Measurements from ENCODE around the gene DNAH10. TPM values are rescaled to one million over a fixed set of nuclear protein-coding genes. Genes with fewer than 3 reads are reported as not detected.

DNAH10 gene
- total RNA-seq, 1 experiment from 2014 or later, result 0.17 TPM

- Histone ChIP-seq H2BK15ac (ENCODE audit: low read depth, low read length) (no peak overlapping the region), H2BK5ac (ENCODE audit: insufficient read length, low read length) (no peak overlapping the region), H2BK120ac (ENCODE audit: low read depth, low read length, poor library complexity, severe bottlenecking) (no peak overlapping the region), H3K23ac (ENCODE audit: insufficient read length, low read depth, low read length) (no peak overlapping the region), H2AFZ (ENCODE audit: low read length) (no peak overlapping the region), H3K56ac (ENCODE audit: insufficient read length, low read depth, low read length) (no peak overlapping the region), H3K23me2 (ENCODE audit: insufficient read length, low read depth, low read length, poor library complexity, severe bottlenecking) (no peaks in the 10 kb centered on the region), H3K18ac (ENCODE audit: insufficient read length, low read depth, low read length) (no peak overlapping the region), H2BK20ac (ENCODE audit: low read depth, low read length, poor library complexity, severe bottlenecking) (no peak overlapping the region), H3K27ac (ENCODE audit: insufficient read length, low read depth, low read length) (no peak overlapping the region), H3K14ac (ENCODE audit: insufficient read depth, low read length) (no peak overlapping the region), H3K4me2 (ENCODE audit: insufficient read depth, insufficient read length, low read length) (no peak overlapping the region), H3K9ac (ENCODE audit: extremely low read depth, insufficient read length, low read length) (no peak overlapping the region), H4K5ac (ENCODE audit: insufficient read length, low read depth, low read length) (no peak overlapping the region), H3K4ac (ENCODE audit: low read depth, low read length) (no peak overlapping the region), H4K8ac (replicated peaks; ENCODE audit: insufficient read length, low read depth, low read length) (no peak overlapping the region), H2BK12ac (ENCODE audit: insufficient read length, low read depth, low read length) (no peak overlapping the region), H3K4me1 (ENCODE audit: insufficient read depth, low read length) (no peaks in the 10 kb centered on the region), H3K9me3 (ENCODE audit: control insufficient read depth, low read depth, low read length) (no peaks in the 10 kb centered on the region), H4K91ac (ENCODE audit: insufficient read length, low read depth, low read length) (no peak overlapping the region), H3K79me2 (ENCODE audit: insufficient read depth, low read length) (no peaks in the 10 kb centered on the region), H3K79me1 (ENCODE audit: insufficient read depth, low read depth, low read length, poor library complexity, severe bottlenecking) (no peaks in the 10 kb centered on the region), H3T11ph (ENCODE audit: low read length) (no peak overlapping the region), H3K27me3 (ENCODE audit: insufficient read depth, low read length) (no peaks in the 10 kb centered on the region), H4K20me1 (ENCODE audit: control insufficient read depth, insufficient read depth, insufficient read length) (peaks cover 3% of the 10 kb centered on the region), H2AK5ac (ENCODE audit: insufficient read length, low read length) (no peak overlapping the region)
- Mint-ChIP-seq H3K36me3 (ENCODE audit: insufficient read depth in 1 of 3, low read depth in 3 of 3) (peaks cover 37 to 82% (median 77%) of the 10 kb centered on the region in 3 experiments), H3K4me1 (no peaks in the 10 kb centered on the region), H3K27me3 (ENCODE audit: low read depth) (no peaks in the 10 kb centered on the region), H3K27ac (peak overlapping the region in 2 of 3 experiments; percentile 20 to 79; a peak in 3 of 7 replicates), H3K4me3 (no peak overlapping the region), H3K9me3 (no peaks in the 10 kb centered on the region)
- no peak for DNase-seq
- WGBS (ENCODE audit: extremely low coverage, insufficient read length, low lambda C conversion rate), result no CpG with 5 or more reads among the region's 10 CpGs
- TF ChIP-seq CTCF (conservative IDR thresholded peaks at IDR 0.05), result no peak
These were observed 19.1 kb upstream of the DNAH10 start for GRCh38 chr12:123743002-123743401.

Measured in H9 (cell line).